Activated naive CD4-positive, alpha-beta T cell treated with anti-CD3 and anti-CD28 coated beads, Interleukin-2, amount 50 U/mL, for 24 hours (primary cell): ENCODE results near the gene ARMC8.
A peak's percentile ranks its signal among the peaks of the same experiment; 100 is the strongest.
"Not testable (repeated sequence)": the region's sequence is repeated elsewhere in the genome, so short reads cannot be mapped to it uniquely, and the experiment has no call there.

Source experiments
- H3K27ac Mint-ChIP-seq: one replicate; pipeline ENCODE4 v1.8.0; 2021; ENCODE audit warnings: mild to moderate bottlenecking, mixed read lengths
- H3K27me3 Mint-ChIP-seq: one replicate; pipeline ENCODE4 v1.8.0; 2021; ENCODE audit warnings: mixed read lengths
- H3K36me3 Mint-ChIP-seq: one replicate; pipeline ENCODE4 v1.8.0; 2021; ENCODE audit warnings: mixed read lengths
- H3K4me1 Mint-ChIP-seq: one replicate; pipeline ENCODE4 v1.8.0; 2021; ENCODE audit warnings: mixed read lengths
- H3K4me3 Mint-ChIP-seq: one replicate; pipeline ENCODE4 v1.8.0; 2021; ENCODE audit warnings: mild to moderate bottlenecking, mixed read lengths
- H3K9me3 Mint-ChIP-seq: one replicate; pipeline ENCODE4 v1.8.0; 2021; ENCODE audit warnings: mixed read lengths

Gene ARMC8, protein sequence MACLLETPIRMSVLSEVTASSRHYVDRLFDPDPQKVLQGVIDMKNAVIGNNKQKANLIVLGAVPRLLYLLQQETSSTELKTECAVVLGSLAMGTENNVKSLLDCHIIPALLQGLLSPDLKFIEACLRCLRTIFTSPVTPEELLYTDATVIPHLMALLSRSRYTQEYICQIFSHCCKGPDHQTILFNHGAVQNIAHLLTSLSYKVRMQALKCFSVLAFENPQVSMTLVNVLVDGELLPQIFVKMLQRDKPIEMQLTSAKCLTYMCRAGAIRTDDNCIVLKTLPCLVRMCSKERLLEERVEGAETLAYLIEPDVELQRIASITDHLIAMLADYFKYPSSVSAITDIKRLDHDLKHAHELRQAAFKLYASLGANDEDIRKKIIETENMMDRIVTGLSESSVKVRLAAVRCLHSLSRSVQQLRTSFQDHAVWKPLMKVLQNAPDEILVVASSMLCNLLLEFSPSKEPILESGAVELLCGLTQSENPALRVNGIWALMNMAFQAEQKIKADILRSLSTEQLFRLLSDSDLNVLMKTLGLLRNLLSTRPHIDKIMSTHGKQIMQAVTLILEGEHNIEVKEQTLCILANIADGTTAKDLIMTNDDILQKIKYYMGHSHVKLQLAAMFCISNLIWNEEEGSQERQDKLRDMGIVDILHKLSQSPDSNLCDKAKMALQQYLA

DNA sequence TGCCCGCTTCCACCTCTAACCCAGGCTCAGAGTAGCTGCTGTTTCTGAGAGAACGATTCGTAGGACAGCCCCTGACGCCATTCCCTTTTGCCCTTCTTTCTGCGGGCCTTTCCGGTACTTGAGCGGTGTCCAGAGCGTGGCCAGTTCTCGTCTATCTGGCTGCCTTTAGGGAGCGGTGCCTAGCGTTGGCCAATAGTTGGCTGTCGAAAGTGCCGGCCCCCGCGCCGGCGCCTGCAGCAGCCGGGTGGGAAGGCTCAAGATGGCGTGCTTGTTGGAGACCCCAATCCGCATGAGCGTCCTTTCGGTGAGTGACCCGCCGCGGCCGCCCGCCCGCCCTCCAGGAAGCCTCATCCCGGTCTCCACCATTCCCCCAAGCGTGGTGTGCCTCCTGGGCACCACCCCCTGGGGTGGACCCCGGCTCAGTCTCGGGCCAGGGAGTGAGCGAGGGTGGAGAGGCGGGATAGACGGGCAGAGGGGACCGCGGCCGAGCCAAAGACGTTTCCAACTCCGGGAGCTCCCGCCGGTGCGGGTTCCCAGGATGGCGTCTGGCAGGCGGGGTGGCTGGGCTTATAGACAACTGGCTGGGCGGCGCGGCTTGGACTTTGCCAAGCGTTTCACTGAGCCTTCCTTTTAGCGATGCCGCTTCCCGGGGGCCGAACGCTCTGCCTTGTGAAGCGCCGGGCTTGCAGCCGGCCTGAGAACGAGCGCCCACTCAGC, at the start of gene ARMC8:
Gene ARMC8, plus strand, starts transcription at position 6 of the 717 bp plus-strand sequence. Its CDS starts 254 bp downstream, at position 260.
- no peaks in the 10 kb centered on the region for H3K9me3 Mint-ChIP-seq
- peaks cover 45% of the 10 kb centered on the region for H3K4me1 Mint-ChIP-seq
- peak within 1 kb of the TSS; percentile 98 for H3K27ac Mint-ChIP-seq
- peaks cover 7% of the 10 kb centered on the region for H3K36me3 Mint-ChIP-seq
- H3K4me3 Mint-ChIP-seq = peak within 1 kb of the TSS; percentile 97
- no peaks in the 10 kb centered on the region for H3K27me3 Mint-ChIP-seq

DNA sequence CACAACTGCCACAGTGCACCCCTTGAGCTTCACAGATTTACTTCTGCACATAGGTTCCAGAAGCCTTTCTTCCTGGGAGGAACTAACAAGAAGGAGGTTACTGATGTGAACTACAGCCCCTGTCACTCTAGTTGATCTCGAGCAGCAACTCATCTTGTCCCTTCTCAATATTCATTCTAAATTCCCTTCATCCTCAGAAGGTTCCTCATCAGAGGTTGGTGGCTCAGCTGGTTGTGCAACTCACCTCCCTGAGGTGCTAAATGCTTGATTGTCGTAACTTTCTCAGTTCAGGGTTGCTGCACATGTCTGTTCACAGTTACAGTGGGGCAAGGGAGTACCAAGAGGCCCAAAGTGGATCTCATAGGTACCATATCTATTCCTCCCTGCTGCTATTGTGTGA, 49.2 kb upstream of the ARMC8 start:
- H3K27me3 Mint-ChIP-seq = peaks cover 4% of the 10 kb centered on the region

DNA sequence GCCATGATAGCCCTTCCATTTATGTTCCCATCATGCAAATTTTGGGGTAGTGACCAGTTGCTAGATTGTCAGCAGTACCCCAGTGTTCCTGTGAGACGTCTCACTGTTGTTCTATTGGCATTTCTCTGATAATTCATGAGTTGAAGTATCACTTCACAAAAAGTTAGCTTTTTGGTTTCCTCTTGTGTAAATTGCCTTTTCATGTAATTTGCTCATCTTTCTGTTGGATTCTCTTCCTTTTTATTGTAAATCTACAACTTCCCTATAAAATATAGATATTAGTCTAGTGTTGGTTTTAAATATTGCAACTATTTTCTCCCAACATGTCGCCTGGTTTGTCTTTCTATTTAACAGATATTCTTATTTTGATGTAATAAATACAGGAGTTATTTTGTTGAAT, 47.4 kb upstream of the ARMC8 start:
- Mint-ChIP-seq H3K4me1 (no peaks in the 10 kb centered on the region), H3K9me3 (no peaks in the 10 kb centered on the region)

More for the DNA sequence above, 49.2 kb upstream of the ARMC8 start:
- Mint-ChIP-seq H3K9me3 (no peaks in the 10 kb centered on the region), H3K27ac (no peak overlapping the region), H3K4me1 (no peaks in the 10 kb centered on the region), H3K36me3 (no peaks in the 10 kb centered on the region), H3K4me3 (no peak overlapping the region)

DNA sequence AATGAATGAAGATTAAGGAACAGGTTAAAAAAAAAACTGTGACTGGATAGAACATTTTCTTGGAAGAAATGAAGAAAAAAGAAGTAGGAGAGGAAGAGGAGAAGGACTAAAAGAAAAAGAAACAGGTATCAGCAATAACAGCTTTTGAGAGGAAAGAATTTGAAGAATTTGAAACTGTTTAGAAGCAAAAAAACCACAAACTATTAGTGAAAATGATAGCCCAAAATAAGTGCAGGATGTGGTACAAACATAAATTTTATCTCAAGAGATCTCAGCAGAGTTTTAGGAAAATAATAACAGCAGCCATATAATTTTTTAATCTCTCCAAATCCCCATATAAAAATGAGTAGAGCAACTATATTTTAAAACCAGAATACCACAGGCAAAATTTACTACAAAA, 46.2 kb upstream of the ARMC8 start:
- Mint-ChIP-seq H3K9me3 (no peaks in the 10 kb centered on the region), H3K4me3 (no peak overlapping the region), H3K27me3 (peaks cover 4% of the 10 kb centered on the region), H3K27ac (no peak overlapping the region), H3K4me1 (no peaks in the 10 kb centered on the region), H3K36me3 (no peaks in the 10 kb centered on the region)

More for the DNA sequence above, 47.4 kb upstream of the ARMC8 start:
- Mint-ChIP-seq H3K4me3 (no peak overlapping the region), H3K27me3 (peaks cover 4% of the 10 kb centered on the region), H3K36me3 (no peaks in the 10 kb centered on the region), H3K27ac (no peak overlapping the region)

DNA sequence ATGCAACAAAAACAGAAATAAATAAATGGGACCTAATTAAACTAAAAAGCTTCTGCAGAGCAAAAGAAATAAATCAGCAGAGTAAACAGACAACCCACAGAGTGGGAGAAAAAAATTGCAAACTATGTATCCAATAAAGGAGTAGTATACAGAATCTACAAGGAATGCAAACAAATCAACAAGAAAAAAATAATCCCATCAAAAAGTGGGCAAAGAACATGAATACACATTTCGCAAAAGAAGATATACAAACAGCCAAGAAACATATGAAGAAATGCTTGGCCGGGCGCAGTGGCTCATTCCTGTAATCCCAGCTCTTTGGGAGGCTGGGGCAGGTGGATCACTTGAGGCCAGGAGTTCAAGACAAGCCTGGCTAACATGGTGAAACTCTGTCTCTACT, 44.9 kb upstream of the ARMC8 start:
- H3K27me3 Mint-ChIP-seq, H3K27ac Mint-ChIP-seq, H3K36me3 Mint-ChIP-seq, H3K4me3 Mint-ChIP-seq, H3K4me1 Mint-ChIP-seq, H3K9me3 Mint-ChIP-seq: not testable (repeated sequence)

DNA sequence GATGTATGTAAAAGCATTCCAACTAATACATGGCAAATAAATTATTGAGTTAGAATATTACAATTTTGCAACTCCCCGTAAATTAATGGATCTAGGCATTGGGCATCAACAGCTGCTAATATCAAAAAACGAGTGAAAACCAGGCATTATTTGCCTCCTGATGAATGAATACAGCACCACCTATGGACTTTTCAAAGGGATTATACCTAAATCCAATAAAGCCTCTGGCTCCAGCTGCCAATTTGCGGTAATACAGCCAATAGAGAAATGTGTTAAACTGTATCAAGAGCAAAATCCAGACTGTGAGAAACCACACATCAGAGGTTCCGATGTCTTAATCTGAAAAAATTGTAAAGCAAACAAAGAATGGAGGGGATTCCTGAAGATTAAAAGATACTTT, 38.6 kb upstream of the ARMC8 start:
- H3K27me3 Mint-ChIP-seq = no peaks in the 10 kb centered on the region
- no peak overlapping the region for H3K4me3 Mint-ChIP-seq
- H3K9me3 Mint-ChIP-seq = peaks cover 5% of the 10 kb centered on the region
- no peaks in the 10 kb centered on the region for H3K36me3 Mint-ChIP-seq
- no peaks in the 10 kb centered on the region for H3K4me1 Mint-ChIP-seq
- no peak overlapping the region for H3K27ac Mint-ChIP-seq

DNA sequence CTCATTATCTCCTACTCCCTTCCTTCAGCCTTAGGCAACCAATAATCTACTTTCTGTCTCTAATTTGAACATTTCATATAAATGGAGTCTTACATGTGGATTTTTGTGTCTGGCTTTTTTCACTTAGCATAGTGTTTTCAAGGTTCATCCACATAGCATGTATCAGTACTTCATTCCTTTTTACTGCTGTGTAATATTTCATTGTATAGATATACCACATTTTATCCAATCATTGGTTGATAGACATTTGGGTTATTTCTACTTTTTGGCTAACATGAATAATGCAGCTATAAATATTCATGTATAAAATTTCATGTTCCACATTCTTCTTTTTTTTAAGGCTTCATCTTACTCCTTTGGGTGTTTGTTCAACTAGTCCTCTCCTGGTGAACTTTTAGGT, 32.6 kb upstream of the ARMC8 start:
- Mint-ChIP-seq H3K27me3 (peaks cover 2% of the 10 kb centered on the region), H3K4me1 (no peaks in the 10 kb centered on the region), H3K4me3 (no peak overlapping the region), H3K27ac (no peak overlapping the region), H3K9me3 (peaks cover 12% of the 10 kb centered on the region), H3K36me3 (no peaks in the 10 kb centered on the region)

DNA sequence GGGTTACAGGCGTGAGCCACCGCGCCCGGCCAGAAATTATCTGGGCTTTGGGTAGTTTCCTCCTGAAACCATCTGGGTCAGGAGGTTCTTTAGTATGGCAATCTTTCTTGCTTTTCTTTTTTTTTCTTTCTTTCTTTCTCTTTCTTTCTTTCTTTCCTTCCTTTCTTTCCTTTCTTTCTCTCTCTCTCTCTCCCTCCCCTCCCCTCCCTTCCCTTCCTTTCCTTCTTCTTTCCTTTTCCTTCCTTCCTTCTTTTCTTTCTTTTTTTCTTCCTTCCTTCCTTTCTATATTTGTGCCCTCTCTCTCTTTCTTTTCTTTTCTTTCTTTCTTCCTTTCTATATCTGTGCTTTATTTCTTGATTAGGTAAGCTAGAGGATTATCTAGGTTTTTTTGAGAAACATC, 29.4 kb upstream of the ARMC8 start:
- peaks cover 10% of the 10 kb centered on the region for H3K9me3 Mint-ChIP-seq
- H3K36me3 Mint-ChIP-seq = peaks cover 10% of the 10 kb centered on the region
- H3K27ac Mint-ChIP-seq = no peak overlapping the region
- no peak overlapping the region for H3K4me3 Mint-ChIP-seq
- no peaks in the 10 kb centered on the region for H3K4me1 Mint-ChIP-seq
- peaks cover 2% of the 10 kb centered on the region for H3K27me3 Mint-ChIP-seq

DNA sequence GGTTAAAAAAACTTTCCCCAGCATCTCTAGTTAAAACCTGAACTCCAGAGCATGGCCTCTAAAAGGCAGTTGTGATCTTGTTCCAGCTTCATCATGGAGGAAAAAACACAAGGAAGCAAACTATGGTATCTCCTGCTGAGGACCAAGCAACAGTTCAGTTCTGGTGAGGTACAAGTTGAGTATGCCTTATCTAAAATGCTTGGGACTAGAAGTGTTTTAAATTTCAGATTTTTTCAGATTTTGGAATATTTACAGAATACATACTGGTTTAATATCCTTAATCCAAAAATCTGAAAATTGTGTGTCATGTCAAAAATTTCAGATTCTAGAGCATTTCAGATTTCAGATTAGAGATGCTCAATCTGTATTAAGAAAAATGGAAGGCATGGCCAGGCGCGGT, 22.0 kb upstream of the ARMC8 start:
- no peak overlapping the region for H3K27ac Mint-ChIP-seq

DNA sequence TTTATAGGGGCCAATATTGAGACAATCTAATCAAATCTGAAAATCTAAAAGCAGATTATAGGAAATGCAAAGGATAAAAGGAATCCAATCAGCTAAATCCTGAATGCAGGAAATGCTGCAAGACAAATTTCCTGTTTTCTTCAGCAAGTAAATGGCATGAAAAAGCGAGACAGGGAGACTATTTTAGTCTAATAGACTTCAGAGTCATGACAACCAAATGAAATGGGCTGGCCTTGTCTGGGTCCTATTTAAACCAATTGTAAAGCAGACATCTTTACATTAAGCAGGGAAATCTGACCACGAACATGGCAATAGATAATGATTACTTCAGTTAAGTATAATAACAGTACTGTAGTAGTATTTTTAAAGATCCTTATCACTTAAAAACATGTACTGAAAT, 14.5 kb upstream of the ARMC8 start:
- no peaks in the 10 kb centered on the region for H3K27me3 Mint-ChIP-seq
- H3K9me3 Mint-ChIP-seq = no peaks in the 10 kb centered on the region
- H3K36me3 Mint-ChIP-seq = peaks cover 9% of the 10 kb centered on the region
- peak overlapping the region; percentile 68 for H3K4me3 Mint-ChIP-seq
- H3K4me1 Mint-ChIP-seq = peaks cover 45% of the 10 kb centered on the region
- peak overlapping the region; percentile 80 for H3K27ac Mint-ChIP-seq

More for the DNA sequence above, 22.0 kb upstream of the ARMC8 start:
- Mint-ChIP-seq H3K4me1 (peaks cover 25% of the 10 kb centered on the region), H3K36me3 (peaks cover 30% of the 10 kb centered on the region), H3K27me3 (no peaks in the 10 kb centered on the region), H3K9me3 (no peaks in the 10 kb centered on the region), H3K4me3 (no peak overlapping the region)

DNA sequence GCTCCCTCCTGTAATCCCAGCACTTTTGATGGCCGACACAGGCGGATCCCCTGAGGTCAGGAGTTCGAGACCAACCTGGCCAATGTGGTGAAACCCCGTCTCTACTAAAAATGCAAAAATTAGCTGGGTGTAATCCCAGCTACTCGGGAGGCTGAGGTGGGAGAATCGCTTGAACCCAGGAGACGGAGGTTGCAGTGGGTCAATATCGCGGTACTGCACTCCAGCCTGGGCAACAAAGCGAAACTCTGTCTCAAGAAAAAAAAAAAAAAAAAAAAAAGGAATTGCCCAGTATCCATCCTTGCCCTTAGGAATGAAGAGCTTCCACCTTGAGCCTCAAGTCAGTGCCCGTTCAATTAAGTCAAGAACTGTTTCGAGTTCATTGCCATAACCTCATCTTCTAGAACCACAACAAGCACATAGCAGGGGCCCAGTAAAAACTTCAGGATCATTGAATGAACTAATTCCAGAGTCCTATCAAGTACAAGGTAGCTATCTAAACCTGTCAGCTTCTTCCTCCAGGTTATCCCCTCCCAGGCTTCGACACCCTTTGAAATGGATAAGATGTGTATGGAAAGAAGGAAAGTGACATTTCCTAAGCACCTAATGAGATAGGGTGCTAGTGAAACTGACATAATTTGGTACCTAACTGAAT, 13.2 kb upstream of the ARMC8 start:
- H3K27ac Mint-ChIP-seq = peak overlapping the region; percentile 96
- H3K27me3 Mint-ChIP-seq = no peaks in the 10 kb centered on the region
- H3K36me3 Mint-ChIP-seq = peaks cover 9% of the 10 kb centered on the region
- no peaks in the 10 kb centered on the region for H3K9me3 Mint-ChIP-seq
- H3K4me3 Mint-ChIP-seq = peak overlapping the region; percentile 93
- H3K4me1 Mint-ChIP-seq = peaks cover 45% of the 10 kb centered on the region

DNA sequence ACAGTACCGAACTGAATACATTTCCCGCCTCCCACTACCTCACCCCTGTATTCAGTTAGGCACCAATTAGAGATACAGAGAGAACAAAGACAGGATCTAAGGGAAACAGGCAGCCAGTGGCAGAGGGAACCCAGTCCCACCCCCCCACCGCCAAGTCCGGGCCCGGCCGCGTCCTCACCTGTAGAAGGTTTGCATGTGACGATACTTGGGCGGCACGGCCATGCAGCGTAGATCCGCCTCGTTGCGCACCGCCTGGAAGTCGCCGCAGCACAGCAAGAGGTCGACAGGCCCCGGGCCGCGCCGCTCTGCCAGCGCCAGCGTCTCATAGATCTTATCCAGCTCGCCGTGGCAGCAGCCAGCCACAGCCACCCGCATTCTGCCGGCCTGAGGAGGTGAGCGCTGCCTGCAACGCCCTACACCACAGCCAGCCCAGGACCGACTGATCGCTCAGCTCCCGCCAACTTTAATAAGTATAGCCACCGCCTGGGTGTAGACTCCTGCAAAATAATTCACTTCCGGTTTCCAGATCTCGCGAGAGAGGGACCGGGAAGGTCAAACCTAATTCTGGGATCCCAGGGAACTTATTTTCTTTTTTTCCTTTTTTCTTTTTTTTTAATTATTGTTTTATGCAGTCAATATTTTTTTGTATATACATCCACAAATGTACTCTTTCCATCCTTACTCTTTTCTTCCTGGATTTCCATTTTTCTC, 12.5 kb upstream of the ARMC8 start, which contains the start of gene DBR1:
Gene DBR1, minus strand, starts transcription at position 501 of the 711 bp plus-strand sequence. Its CDS starts 126 bp downstream, at position 375.
- H3K27me3 Mint-ChIP-seq = no peaks in the 10 kb centered on the region
- H3K9me3 Mint-ChIP-seq = no peaks in the 10 kb centered on the region
- peaks cover 9% of the 10 kb centered on the region for H3K36me3 Mint-ChIP-seq
- peak within 1 kb of the TSS; percentile 96 for H3K27ac Mint-ChIP-seq
- peak within 1 kb of the TSS; percentile 93 for H3K4me3 Mint-ChIP-seq
- peaks cover 45% of the 10 kb centered on the region for H3K4me1 Mint-ChIP-seq

DNA sequence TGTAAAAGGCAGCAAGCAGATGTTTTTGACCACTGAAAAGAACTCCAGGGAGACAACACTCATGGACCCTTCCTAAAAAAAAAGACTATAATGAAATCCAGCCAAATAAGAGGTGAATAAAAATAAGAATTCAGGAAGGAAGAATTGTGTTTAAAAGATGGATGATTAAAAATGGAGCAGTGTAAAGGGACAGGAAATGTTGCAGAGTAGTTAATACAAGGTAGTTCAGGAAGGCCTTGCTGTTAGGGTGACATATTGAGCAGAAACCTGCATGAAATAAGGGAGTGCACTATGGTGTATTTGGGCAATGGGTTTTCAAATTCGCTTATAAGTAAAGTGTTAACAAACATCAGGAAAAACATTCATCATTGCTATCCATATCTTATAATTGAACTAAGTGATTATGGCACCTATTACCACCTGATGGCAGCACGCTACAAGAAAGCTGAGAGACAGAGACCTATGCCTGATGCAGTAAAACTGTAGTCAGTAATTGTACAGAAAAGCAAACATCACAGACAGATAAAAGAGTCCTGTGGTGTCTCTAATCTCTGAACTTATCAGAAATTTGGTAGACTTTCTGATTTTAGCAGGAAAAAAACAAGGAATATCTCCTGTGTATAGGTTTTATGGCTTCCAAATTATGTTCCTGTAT, 6.6 kb upstream of the ARMC8 start:
- H3K4me3 Mint-ChIP-seq = no peak overlapping the region
- no peaks in the 10 kb centered on the region for H3K36me3 Mint-ChIP-seq
- H3K27ac Mint-ChIP-seq = no peak overlapping the region
- peaks cover 8% of the 10 kb centered on the region for H3K4me1 Mint-ChIP-seq
- no peaks in the 10 kb centered on the region for H3K27me3 Mint-ChIP-seq
- no peaks in the 10 kb centered on the region for H3K9me3 Mint-ChIP-seq

DNA sequence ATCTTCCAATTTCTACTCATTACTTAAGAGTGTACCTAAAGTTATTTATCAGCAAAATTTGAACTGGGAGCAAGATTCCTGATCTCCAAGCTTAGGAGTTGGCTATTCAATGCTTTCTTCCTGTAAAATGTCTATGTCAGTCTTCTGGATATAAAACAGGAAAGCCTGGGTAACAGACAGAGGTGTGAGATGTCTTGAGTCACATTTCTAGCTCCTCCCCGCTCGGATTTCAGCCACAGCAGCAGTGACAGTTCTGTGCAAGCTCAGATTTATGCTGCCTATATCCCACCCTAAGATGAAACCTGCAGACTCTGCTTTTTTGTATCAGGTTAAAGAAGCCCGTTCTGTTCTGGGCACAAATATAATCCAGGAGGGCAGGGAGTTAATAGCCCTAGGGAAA, 2.1 kb upstream of the ARMC8 start:
- Mint-ChIP-seq H3K27me3 (no peaks in the 10 kb centered on the region), H3K4me1 (peaks cover 32% of the 10 kb centered on the region), H3K4me3 (no peak overlapping the region), H3K36me3 (peaks cover 2% of the 10 kb centered on the region), H3K9me3 (no peaks in the 10 kb centered on the region), H3K27ac (no peak overlapping the region)
